HG02884 (cell line): ENCODE data around the gene SECTM1.
"Not testable (repeated sequence)": the region's sequence is repeated elsewhere in the genome, so short reads cannot be mapped to it uniquely, and the experiment has no call there.

Source experiments
- ATAC-seq: cut with Tn5 transposase; IDR thresholded peaks from one replicate; pipeline ENCODE4 v1.9.1; 2021; ENCODE audit warnings: mild to moderate bottlenecking, moderate library complexity; ENCODE audit not compliant: unreplicated experiment

Gene SECTM1

DNA sequence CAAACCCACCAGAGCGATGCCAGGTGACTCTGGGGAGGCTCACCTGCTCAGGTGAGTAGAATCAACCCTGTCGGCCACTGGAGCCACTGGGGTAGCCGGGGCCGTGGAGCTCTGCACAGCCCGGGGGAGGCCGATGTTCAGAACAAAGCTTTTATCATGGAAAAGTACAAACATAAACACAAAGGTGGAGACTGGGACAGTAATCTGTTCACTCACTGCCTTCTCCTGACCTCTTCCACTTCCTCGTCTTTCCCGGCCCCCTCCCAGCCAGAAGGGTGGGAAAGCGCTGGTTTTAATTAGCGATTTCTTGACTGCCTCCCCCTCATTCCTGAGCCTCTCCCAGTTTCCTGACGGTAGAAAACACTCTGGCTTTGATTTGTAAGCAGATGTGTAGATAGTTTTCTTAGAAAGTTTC is 15.7 kb upstream of the SECTM1 start:
- no peak for ATAC-seq

DNA sequence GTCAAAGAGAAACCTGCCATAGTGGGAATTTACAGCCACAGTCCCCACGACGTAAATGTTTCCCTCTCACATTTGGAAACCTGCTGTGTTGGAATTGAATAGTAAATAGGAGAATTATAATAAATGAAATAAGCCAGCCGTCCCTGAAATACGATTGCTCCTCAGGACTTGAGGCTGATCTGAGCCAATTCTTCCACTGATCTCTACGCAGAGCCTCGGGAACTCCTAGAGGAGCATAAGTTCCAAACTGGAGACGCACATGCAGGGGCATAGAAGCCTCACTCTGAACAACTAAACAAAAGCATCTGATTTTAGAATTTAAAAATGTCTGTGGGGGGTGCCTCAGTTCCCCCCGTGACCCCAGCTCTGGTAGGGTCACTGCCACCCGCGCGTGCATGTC is 15.3 kb upstream of the SECTM1 start:
- ATAC-seq, result no peak

DNA sequence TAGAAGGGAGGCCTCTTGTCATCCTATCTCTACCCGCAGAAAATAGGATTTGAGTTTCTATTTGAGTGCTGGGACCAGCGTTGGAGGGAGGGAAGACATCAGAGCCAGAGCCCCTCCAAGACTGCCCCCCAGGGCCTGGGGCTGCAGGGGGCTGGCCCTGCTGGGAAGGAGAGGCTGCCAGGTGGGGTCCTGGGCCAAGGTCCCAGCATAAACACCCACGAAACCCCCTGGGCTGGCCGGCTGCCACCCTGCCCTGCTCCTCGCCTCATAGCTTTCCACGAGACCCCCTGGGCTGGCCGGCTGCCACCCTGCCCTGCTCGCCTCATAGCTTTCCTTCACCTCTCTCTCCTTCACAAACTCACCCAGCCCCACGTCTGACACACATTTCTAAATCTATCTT is 14.9 kb upstream of the SECTM1 start:
- ATAC-seq, result no peak

DNA sequence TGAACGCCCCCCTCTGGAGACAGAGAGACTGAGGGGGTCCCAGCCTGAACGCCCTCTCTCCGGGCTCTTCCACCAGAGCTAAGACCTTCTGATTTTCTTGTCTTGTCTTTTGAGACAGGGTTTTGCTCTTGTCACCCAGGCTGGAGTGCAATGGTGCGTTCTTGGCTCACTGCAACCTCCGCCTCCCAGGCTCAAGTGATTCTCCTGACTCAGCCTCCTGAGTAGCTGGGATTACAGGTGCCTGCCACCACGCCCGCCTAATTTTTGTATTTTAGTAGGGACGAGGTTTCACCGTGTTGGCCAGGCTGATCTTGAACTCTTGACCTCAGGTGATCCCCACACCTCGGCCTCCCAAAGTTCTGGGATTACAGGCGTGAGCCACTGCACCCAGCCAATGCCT is 14.4 kb upstream of the SECTM1 start:
- not testable (repeated sequence) for ATAC-seq

DNA sequence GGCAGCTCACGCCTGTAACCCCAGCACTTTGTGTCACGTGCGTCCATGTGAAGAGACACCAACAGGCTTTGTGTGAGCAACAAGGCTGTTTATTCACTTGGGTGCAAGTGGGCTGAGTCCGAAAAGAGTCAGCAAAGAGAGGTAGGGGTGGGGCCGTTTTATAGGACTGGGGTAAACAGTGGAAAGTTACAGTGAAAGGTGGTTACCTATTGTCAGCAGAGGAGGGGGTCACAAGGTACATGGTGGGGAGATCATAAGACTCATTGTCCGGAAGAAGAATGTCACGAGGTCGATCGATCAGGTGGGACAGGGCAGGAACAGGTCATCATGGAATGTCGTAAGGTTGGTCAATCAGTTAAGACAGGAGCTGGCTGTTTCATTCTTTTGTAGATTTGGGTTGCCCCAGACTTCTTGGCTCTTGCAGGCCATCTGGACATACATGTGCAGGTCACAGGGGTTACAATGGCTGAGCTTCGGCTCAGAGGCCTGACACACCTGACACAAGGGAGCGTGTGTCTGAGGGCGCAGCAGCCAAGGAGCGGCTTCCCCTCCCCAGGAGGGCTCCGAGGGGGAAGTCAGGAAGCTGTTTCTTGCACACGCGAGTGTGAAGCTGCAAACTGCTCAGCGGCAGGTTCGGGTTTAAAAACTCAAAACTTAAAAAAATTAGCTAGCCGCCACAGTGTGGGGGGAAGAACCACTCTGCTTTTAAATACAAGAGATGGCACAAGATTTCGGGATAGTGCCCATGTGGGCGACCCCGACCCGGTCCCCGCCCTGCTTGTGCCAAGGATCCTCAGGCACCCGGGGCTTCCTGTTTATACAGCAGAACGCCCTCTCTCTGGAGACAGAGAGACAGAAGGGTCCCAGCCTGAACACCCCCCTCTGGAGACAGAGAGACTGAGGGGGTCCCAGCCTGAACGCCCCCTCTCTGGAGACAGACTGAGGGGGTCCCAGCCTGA is 13.1 kb upstream of the SECTM1 start:
- no peak for ATAC-seq

DNA sequence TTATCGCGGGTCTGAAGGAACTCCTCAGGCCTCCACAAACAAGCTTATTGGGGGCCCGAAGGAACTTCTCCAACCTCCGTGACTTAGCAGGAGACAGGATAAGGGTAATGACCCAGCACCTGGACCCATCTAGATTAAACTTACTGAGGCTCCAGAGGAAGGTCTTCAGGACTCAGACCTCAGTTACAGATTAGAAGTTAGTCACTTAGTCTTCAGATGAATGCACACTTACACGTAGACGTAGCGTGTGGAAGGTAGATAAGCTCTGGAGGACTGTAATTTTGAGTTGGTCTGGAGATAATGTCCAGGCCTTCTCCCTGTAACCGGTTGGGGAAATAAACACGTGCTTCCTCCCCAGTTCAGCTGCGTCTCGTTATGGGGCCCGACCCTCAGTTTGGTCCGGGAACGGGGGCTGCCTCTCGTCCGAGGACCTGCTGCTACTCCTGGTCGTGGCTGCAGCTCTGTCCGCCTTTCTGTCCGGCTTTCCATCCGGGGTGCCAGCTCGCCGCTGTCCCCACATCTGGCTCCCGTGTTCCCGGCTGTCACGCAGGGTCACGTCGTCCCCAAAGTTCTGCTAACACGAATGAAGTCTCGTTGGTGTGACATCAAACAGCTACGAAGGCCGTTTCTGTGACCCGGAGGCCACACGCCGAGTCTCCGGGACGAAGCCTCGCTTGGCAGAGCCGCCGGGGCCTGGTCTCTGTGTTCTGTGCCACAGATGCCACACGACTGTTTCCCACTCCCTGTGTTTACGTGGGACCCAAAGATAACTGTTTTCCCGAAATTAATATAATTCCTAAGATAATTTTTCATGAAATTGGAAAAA is 11.8 kb upstream of the SECTM1 start:
- no peak for ATAC-seq

DNA sequence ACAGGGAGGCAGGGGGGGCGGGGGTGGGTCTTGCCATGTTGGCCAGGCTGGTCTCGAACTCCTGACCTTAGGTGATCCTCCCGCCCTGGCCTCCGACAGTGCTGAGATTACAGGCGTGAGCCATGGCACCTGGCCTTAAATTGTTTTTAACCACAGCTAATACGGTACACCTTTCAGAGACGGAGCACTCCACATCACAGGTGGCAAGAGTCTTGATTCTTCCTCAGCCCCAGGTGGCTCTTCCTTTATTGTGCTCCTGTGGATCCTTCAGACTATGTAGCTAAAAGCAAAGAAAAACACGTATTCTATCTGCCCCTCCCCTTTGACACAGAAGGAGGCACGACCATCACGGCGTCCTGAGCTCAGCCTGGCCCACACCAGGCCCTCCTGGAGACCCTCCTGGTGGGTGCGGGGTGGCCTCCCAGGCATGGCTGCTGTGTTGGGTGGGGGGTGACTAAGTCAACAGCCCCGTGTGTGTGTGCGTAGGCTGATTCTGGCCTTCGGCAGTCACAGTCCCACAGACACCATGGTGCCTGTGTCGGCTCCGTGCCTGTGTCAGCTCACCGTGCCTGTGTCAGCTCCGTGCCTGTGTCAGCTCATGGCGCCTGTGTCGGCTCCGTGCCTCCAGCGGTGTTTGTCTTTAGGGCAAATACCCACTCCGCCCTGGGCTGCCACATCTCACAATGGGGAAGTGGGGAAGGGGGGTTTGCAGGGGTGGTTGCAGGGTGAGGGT is 10.8 kb upstream of the SECTM1 start:
- ATAC-seq, result no peak

DNA sequence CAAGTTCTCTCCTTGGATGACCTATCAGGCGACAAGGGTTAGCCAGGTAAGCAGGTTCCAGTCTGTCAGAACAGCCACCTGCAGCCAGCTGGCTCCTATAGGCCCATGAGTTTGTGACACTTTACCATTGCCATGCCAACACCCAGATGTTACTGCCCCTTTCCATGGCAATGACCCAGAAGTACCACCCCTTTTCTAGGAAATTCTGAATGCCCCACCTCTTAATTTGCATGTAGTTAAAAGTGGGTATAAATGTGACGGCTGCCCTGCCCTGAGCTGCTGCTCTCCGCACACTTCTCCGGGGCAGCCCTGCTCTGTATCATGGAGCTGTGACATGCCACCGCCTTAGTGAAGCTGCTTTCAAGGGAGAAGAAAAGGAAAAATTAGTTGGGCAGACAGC is 10.0 kb upstream of the SECTM1 start:
- ATAC-seq, result no peak

DNA sequence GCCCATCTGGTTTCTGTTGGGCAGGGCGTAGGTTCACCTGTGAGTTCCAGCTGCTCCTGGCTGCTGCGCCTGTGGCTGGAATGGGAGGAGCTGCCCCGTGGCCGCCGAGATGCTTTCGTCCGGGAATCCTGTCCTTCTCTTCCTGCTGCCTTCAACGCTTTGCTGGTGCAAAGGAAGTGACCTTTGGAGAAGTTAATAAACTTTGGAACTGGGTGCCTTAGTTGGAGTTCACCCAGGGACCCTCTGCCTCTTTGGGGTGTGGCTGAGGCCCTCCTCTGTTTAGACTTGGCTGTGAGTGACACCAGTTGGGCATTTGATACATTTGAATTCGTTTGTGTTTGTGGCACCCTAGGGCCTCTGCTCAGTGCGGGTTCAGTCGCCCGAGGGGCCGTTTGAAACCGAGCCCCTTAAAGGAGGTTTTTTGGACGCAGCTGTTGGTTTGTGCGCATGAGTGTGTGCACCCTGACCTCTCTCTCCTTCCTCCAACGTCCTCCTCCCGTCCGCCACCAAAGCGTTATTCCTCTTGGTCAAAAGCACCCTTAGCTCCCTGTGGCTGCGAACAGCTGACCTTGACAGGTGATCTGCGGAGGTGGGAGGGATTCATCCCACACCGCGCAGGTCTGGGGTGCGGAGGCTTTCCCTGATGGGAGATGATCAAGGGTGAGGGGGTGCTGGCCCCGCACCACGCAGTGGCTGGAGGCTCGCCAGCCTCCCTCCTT is 9.0 kb upstream of the SECTM1 start:
- no peak for ATAC-seq

DNA sequence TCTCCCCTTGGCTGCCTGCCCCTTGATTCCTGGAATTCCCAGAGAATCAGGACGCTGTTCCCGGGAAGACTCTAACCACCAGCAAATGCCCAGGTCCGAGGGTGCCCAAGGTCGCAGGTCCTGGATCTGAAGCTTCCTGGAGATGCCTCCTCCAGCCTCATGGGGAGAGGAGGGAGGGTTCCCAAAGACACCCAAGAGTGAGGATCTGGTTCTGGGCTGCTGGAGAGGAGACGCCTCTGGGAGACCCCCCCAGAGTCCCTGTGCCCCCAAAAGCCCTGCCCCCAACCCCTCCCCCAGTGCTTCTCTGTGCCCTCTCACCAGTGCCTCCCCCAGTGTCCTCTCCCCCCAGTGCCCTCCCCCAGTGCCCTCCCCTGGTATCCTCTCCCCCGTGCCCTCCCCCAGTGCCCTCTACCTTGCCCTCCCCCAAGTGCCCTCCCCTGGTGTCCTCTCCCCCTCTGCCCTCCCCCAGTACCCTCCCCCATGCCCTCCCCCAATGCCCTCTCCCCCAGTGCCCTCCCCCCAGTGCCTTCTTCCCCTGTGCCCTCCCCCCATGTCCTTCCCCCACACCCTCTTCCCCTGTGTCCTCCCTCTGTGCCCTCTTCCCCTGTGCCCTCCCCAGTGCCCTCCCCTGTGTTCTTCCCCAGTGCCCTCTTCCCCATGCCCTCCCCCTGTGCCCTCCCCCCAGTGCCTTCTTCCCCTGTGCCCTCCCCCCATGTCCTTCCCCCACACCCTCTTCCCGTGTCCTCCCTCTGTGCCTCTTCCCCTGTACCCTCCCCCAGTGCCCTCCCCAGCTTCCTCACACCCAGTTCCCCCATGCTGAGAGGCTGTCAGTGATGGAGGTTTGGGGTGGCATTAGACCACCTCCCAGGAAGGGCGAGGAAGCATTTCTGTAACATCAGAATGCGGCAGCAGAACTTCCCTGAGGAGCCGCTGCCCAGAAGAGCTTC is 6.3 kb upstream of the SECTM1 start:
- ATAC-seq, result no peak

DNA sequence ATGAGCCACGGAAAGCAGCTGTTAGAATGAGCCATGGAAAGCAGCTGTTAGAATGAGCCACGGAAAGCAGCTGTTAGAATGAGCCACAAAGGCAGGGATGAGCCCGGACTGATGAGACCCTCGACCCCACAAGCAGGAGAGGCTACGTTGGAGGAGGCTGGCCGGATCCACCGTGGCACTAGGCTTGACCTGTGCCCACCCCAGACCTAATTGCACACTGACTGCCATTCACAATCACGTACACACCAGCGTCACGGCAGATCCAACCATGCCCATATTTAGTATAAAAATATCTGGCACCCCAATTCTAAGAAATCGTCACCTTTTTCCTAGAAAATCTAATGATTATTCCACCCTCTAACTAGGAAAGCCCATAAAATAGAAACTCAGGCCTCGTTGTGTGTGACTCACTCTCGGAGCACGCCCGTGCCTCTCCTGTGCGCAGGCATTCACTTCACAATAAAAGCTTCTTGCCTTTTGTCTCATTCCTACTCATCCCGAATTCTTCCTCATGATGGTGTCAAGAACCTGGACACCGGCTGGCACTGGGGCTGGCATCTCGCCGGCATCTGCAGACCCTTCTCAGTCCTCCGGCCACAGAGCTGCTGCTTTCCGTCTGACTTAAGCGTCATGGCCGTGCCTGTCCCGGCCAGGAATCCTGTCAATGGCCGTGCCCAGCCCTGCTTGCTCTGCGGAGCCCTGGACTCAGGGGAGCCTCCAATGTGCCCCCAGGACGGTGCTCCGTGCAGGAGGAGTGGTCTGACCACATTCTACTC is 5.5 kb upstream of the SECTM1 start:
- ATAC-seq, result no peak

DNA sequence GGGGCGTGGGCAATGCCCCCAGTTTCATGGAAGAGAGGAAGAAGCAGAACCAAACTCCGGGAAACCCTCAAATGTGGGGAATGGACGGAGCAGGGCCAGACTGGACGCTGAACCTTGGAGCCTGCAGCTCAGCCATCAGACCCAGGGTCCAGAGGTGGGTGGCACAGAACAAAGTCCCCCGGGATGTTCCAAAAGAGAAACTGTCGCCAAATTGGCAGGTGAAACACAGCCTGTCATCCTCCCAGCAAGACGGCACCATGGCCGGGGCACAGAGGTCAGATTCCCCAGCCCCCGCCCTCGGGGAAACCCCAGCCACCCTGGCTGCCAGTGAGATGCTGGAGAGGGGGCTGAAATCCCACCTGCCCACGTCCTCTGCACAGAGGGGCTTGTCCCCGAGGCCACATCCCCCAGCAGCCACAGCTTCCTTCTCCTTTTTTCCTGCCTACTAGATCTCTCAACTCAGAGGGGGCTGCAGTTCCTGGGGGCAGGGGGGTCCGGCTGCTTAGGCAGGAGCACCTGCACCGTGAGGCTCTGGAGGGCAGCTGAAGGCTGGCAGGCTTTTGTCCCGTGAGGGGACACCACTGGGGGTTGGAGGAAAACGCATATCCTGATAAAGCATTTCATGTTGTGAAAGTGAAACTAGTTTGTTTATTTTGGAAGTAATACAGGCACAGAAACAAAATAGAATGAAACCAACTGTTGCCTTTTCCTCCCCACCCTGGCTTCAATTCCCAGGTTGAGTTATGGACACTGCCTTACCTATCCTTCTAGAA is 1.2 kb upstream of the SECTM1 start:
- ATAC-seq, result no peak

DNA sequence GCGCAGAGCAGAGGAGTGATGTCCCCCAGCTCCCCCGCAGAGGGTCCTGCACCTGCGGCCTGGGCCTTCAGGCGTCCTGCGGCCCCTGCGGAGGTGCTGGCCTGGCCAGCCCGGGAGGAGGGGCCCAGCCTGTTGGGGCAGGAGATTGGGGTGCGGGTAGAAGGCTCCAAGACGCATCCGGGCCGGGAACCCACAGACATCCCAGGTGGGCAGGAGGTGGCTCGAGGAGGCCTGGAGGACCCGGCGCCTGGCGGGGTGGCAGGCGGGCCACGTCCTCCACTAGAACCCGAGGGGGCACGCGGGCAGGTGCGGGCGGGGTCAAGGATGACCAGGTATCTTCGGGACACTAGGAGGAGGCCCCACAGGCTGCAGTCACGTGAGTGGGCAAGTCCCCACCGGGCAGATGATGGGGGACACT is 647 bp upstream of the SECTM1 start:
- ATAC-seq, result no peak

DNA sequence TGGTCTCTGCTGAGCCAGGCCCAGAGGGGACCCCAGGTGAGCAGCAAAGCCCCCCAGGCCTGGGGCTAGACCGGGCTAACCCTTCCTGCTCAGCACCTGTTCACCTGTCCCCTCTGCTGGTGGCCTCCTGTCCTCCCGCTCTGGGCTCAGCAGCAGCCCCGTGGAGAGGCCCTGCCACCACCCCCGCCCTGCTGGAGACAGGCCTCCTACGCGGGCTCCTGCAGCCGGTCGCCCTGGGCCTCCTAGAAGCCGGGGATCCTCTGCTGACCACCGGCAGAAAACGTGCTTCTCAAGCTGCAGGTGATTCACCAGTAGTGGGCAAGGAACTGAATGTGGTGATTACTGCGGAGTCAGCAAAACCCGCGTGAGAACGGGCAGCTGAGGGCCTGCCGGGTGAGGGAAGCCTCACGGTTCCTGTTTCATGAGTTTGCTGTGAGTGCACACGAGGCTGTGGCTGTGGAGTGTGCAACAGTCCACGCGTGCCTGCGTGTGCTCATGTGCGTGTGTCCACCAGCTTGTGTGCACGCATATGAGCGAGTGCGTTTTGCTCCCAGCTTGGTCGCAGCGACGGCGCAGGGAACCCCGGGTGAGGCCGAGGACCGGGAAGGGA is 792 bp downstream of the SECTM1 start:
- ATAC-seq, result no peak

DNA sequence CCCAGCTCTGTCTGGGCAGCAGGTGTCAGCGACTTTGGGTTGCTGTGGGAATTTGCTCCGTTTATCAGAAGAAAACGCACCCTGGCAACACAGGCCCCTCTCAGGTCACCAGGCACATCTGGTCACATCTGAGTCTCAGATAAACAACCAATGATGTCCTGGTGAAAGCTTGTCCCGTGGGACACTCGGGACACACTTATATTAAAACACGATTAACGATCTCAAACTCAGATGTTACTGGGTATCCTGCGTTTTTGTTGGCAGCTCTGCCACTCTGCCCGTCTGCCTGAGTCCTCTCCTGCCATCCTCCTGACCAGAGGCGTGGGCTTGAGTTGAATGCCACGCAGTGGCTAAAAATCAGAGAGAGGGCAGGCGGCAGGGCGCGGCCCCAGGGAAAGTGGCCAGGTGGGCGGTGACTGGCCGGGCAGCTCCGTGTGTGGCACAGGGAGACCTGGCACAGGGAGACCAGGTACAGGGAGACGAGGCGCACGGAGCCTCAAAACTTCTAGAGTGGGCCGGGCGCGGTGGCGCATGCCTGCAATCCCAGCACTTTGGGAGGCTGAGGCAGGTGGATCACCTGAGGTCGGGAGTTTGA is 2.1 kb downstream of the SECTM1 start:
- ATAC-seq, result no peak

DNA sequence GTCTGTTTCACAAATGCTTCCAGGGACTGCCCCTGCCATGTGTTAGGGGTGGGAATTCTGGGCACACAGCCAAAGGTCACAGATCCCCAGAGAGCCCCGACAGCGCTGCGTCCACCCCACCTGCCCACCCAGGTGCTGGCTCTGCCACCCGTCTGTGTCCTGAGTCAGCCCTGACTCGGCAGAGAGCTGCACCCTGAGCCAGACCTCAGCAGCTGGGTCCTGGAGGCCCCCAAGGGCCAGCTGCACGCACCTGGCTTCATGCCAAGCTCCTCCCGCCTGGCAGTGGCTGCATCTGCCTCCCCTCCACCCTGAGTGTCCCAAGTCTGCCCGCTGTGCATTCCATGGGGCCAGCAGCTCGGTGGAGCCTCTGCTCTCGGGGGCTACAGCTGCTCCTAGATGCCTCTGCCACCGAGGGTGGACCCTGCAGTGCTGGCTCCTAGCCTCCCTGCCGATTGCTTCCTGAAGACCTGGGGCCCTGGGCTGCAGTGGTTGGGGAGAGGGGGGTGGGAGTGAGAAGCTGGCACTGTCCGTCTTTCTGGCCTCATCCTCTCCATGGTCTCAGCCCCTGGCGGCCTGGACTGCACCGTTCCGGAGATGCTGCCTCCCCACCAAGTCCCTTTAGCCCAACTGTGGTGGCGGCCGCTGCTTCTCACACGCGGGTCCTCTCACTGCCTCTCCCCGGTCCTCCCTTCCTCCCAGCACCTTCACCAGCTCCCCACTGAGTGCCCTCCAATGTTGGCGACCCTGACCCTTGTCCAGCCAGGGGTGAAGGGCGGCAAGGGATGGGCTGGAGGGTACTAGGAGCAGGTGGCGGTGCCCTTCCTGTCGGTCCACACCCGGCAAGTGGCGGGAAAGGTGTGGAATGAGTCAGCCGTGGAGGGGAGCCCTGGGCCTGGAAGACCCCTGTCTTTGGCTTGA is 3.0 kb downstream of the SECTM1 start:
- ATAC-seq, result no peak
